GM12874 (cell line): Measurements from ENCODE around the gene FOXQ1.

Experiments
- CTCF ChIP-seq: IDR thresholded peaks from 2 replicates; pipeline ENCODE4 v1.5.1; 2011; ENCODE audit warnings: low read depth, mild to moderate bottlenecking, control low read depth, low read length, moderate library complexity; ENCODE audit not compliant: insufficient read depth

FOXQ1 gene

GRCh38 chr6:1336246-1336843 is 24.4 kb downstream of the FOXQ1 start:
- peak; percentile 6; the same call in 1 of the 2 replicates for TF ChIP-seq CTCF

DNA sequence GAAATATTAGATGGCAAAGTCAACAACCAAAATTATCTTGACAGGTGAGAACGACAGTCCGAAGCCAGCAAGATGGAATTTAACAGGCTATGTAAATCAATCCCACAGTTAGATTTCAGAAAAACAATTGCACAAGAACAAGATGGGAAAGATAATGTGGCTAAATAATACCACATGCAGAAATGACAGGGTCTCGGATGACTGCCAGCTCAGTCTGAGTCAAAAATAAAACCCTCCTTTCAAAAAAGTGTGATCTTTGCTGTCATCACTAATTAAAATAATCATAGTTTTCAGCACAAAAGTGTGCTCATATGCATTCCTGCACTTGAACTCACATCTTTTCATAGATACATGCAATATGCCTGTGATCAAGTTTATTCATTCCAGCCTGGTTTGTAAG is 25.9 kb downstream of the FOXQ1 start:
- no peak for TF ChIP-seq CTCF

DNA sequence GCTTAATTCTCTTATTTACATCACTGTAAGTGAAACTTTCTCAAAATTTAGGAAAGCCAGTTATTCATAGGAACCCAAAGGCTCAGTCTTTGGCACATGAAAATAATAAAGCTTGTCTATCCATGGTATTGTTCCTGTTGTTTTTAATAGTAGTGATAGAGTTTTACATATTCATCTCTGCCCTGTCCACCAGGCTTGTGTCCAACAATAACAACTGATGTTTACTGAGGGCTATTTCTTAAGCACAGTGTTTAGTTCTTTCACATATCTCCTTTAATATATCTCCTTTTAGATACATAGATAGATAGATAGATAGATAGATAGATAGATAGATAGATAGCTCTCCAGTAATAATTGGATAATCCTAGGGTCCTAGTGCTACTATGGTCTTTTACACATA is 34.2 kb downstream of the FOXQ1 start:
- no peak for TF ChIP-seq CTCF

DNA sequence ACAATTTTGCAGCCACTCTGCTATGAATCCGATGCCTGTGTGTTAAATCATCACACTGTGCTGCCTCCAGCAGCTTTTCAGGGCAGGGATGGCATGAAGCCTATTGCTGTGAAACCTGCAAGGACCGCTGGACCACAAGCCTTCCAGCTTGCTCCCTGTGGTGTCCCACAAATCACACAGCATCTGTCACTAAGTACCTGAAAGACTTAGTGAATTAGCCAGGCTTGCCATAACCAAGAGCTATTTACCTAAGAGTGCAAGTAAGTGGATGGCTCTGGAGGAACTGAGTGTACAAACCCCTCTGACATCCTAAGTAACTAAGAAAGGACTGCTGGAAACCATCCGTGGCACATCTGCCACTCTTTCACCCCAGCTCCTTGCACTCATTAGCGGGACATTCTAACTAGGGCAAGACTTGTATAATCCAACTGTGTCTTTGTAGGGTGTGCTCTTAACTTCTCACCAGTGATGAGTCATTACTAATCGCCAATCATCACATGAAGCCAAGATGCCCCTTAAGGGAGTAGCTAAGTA is 34.7 kb downstream of the FOXQ1 start:
- no peak for TF ChIP-seq CTCF

- TF ChIP-seq CTCF = no peak
Observed at GRCh38 chr6:1347161-1347560, 35.3 kb downstream of the FOXQ1 start.

- TF ChIP-seq CTCF = no peak
Observed at GRCh38 chr6:1348675-1349074, 36.8 kb downstream of the FOXQ1 start.

- no peak for TF ChIP-seq CTCF
Observed at GRCh38 chr6:1349655-1350054, 37.8 kb downstream of the FOXQ1 start.
